Testis (tissue), 2 donors: Measurements from ENCODE around the gene THADA.

ENCODE experiments used
- POLR2A ChIP-seq: fragments of 450-650 bp; IDR thresholded peaks from one replicate; pipeline ENCODE4 v1.6.1; 2017; ENCODE audit warnings: antibody characterized with exemption, mild to moderate bottlenecking, moderate library complexity
- TF ChIP-seq, protein P1 (sequence below), 3 experiments: fragments of 450-650 bp in 2 of 3; fragments of 200-600 bp in 1 of 3; sonication (generic) in 1 of 3; IDR thresholded peaks; one replicate each; pipeline ENCODE4 v1.5.1; 2016 to 2019; ENCODE audit warnings: antibody characterized with exemption in 3 of 3, mild to moderate bottlenecking in 2 of 3, moderate library complexity in 1 of 3

- no peak for TF ChIP-seq POLR2A
- TF ChIP-seq, protein P1, sequence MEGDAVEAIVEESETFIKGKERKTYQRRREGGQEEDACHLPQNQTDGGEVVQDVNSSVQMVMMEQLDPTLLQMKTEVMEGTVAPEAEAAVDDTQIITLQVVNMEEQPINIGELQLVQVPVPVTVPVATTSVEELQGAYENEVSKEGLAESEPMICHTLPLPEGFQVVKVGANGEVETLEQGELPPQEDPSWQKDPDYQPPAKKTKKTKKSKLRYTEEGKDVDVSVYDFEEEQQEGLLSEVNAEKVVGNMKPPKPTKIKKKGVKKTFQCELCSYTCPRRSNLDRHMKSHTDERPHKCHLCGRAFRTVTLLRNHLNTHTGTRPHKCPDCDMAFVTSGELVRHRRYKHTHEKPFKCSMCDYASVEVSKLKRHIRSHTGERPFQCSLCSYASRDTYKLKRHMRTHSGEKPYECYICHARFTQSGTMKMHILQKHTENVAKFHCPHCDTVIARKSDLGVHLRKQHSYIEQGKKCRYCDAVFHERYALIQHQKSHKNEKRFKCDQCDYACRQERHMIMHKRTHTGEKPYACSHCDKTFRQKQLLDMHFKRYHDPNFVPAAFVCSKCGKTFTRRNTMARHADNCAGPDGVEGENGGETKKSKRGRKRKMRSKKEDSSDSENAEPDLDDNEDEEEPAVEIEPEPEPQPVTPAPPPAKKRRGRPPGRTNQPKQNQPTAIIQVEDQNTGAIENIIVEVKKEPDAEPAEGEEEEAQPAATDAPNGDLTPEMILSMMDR (IDR thresholded peaks at IDR 0.05), result no peak
Observed at GRCh38 chr2:43436431-43436830, 159.4 kb downstream of the THADA start.
